ENCODE data around the gene ITSN1.

The ITSN1 gene

DNA sequence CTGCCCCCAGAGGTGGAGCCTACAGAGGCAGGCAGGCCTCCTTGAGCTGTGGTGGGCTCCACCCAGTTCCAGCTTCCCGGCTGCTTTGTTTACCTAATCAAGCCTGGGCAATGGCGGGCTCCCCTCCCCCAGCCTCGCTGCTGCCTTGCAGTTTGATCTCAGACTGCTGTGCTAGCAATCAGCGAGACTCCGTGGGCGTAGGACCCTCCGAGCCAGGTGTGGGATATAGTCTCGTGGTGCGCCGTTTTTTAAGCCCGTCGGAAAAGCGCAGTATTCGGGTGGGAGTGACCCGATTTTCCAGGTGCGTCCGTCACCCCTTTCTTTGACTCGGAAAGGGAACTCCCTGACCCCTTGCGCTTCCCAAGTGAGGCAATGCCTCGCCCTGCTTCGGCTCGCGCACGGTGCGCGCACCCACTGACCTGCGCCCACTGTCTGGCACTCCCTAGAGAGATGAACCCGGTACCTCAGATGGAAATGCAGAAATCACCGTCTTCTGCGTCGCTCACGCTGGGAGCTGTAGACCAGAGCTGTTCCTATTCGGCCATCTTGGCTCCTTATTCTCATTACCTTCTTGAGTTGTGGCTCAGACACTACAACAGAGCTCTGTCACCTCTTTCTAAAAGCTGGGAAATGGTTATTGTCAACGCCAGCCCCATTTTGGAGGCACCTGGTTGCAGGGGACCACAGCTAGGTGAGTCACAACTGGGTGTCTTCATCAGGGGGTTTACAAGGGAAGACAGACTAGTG, 288.9 kb downstream of the ITSN1 start:
- DNase-seq (ENCODE audit: low read depth in 2 of 2), result peak; percentile 54 to 60

DNA sequence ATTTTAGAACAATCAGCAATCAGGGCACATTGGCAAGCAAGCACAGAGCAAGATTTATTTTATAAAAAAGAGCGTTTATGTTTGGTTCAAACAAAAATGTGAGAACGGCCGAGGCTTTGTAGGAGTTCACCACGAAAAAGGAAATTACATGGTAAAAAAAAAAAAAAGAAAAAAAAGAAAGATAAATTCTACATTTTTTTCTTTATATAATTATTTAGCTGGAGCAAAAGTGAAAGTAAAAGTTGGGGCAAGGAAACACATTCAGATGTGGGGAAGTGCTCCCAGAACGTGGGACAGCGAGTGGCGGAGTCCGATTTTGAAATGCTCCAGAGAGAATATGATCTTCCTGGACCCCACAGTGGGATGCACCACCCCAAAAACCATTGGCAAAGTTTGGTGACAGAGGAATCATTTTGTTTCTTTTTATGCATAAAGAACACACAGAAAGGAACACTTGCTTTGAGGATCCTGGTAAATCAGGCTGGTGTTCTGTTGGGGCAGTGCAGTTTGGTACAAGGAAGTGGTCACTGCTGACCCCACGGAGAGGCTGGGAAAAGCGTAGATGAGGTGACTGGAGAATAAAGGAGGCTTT, 289.6 kb downstream of the ITSN1 start:
- DNase-seq (ENCODE audit: low read depth in 2 of 2), result no peak

DNA sequence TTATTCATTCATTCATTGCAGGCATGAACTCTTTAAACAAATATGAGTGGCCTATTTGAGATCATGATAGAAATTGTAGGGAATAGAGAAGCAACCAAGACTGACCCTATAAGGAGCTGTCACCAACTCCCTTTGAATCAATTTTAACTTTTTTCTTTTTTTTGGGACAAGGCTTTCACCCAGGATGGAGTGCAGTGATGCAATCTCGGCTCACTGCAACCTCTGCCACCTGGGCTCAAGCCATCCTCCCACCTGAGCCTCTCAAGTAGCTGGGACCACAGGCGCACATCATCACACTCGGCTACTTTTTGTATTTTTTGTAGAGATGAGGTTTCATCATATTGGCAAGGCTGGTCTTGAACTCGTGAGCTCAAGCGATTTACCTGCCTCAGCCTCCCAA, 290.4 kb downstream of the ITSN1 start:
- DNase-seq (ENCODE audit: low read depth in 2 of 2), result no peak

DNA sequence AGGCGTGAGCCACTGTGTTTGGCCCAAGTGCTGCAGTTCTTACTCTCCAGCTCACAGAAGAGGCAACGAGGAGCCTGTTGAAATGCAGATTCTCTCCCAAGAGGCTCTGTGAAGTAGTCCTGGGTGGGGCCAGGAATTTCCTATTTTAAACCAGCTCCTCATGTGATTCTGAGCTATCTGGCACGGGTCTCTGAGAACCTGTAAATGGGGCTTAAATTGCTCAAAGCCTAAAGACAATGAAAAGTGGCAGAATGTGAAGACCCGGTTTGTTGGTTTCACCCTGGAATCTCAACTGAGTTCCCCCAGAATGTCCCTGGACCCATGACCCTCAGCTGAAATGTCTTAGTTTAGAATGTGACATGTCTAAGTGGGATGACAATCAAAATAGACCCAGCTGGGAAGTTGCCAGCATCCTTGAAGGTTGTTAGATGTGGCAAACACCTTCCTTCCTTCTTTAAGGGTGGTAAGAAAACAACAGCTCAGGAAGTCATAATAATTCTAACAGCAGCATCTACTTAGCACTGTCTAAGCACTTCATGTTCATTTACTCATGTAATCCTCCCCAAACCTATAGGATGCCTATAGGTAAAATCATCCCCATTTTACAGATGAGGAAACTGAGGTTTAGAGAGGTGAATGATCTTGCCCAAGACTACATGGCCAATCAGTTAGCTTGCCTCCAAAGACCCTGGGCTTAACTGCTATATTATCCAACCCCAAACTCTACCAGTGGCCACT, 294.2 kb downstream of the ITSN1 start:
- no peak for DNase-seq (ENCODE audit: low read depth in 2 of 2)

DNA sequence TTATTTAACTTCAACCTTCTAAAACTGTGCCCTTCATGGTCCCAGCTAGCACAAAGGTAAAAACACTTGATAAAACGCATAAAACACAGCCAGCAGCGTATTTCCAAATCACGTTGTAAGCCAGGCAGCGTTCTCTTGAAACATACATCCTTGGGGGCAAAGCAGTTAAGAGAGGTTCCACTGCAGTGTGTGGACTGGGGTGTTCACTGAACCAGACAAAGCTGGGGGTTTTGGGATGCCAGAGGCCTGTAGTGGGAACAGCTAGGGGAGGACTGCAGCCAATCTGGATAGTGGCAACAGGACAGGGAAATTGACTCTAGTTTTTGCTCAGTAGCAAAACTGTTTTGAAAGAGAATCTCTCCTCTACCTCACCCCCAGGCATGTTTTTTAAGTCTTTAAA, 294.8 kb downstream of the ITSN1 start:
- no peak for DNase-seq (ENCODE audit: low read depth in 2 of 2)

DNA sequence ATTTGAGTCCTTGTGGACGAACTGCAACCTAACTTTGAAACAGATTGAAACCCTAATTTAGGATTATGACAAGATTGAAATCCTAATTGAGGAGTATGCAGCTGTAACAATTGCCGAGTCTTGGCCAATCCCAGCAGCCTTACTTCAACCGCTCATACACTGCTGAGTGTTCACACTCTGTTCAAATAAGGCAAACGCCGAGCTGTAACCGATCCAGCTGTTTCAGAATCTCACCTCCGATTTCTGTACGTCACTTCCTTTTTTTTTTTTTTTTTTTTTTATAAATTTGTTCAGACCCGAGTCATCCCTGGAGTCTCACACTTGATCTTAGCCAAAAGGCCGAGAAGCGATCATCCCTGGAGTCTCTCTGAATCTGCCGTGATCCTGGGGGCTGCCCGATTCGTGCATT, 295.6 kb downstream of the ITSN1 start:
- DNase-seq (ENCODE audit: low read depth in 2 of 2), result no peak

DNA sequence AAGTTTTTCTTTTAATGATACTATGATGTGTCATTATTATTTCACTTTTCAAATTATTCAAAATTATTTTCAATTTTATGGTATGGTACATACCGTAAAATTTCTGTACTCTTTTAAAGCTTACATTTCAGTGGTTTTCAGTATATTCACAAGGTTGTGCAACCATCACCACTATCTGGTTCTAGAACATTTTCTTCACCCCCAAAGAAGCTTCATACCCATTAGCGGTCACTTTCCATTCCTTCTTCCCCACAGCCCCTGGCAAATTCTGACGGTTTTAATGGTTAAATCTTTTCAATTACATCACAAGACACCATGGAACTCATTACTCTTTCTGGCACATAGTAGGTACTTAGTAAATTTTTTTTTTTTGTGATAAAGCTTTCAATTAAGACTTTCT, 296.1 kb downstream of the ITSN1 start:
- DNase-seq (ENCODE audit: low read depth in 2 of 2), result no peak

DNA sequence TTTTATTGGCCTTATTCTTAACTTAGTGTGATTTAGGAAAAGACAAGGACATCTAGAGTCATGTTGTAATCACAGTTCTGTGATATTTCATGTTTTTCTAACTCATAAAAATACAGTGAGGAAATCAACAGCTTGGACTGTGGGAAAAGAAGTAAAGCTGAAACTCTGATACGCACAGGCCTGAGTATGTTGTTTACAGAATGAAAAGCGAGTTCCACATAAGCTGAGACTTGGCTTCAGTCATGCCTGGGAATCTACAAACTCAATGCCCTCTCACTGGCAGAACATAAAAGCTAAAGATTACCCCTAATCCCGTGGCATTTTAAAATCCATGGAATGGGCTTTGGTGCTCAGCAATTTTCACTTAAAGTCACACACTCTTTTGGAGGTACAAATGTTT, 296.9 kb downstream of the ITSN1 start:
- no peak for DNase-seq (ENCODE audit: low read depth in 2 of 2)

DNA sequence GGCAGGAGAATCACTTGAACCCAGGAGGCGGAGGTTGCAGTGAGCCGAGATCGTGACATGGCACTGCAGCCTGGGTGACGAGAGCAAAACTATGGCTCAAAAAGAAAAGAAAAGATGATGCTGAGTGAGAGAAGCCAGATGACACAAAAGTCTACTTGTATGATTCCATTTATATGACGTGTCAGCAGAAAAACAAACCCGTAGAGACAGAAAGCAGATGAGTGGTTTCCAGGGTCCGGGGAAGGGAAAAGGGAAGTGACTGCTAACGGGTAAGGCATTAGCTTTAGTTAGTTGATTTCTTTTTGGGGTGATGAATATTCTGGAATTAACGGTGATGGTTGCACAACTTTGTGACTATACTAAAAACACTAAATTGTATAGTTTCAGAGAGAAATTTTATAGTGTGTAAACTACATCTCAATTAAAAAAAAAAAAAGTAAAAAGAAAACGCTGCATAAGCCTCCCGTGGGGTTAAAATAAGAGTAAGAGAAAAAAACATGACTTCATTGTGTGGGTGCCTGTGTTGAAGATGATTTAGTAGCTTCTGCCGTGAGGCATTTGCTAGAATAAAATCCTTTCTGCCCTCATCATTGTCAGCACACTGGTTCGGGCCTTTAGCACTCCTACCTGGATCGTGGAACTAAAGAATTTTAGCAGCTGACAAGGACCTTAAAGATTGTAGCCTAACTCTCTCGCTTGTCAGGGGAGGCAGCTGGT, 298.0 kb downstream of the ITSN1 start:
- DNase-seq (ENCODE audit: low read depth in 2 of 2), result no peak

DNA sequence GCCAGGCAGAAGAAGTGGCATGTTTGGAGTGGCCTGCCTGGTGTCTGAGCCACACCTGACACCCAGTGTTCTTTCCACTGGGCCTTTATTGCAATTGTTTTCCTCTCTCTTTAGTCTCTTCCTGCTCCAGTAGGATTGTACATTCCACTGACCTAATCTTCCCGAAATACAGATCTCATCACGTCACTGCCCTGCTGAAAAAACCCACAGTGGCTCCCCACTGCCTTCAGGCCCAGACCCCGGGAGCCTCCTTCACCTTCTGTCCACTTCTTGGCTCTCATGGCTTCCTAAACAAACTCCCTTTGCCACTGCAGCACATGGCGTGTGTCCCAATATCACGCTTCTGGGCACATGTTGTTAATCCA, 298.6 kb downstream of the ITSN1 start:
- DNase-seq (ENCODE audit: low read depth in 2 of 2), result no peak

DNA sequence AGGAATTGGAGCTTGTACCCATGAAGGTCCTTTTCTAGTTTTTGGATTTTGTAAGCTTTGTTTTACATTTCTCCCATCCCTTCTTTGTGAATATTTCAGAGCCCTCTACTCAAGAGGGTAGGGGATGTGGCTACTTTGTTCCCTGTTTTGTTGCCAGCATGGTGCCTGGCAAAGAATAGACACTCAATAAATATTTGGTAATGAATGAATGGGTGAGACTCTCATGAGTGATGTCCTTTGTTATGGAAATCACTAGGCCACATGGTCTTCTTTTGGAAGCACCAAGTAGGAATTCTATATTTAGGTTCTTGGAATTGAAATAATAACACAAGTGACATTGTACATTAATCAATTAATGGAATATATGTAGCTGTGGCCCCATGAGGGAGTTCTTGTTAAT, 300.1 kb downstream of the ITSN1 start:
- DNase-seq (ENCODE audit: low read depth in 2 of 2), result no peak

DNA sequence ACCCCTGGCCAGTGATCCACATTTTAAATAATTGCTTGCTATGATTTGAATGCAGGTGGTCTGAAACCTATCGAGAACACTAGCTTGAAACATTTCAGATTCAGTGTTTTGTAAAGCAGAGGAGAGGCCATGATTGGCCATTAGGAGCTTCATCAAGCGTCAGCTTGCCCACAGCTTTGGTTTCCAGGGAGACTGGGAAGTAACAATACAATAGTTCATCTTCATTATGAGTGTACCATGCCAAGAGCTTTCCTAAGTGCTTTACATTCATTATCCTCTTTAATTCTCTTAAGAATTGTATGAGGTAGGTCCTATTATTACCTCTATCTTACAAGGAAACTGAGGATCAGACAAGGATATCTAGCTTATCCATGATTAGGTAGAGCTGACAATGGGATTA, 301.0 kb downstream of the ITSN1 start:
- no peak for DNase-seq (ENCODE audit: low read depth in 2 of 2)

DNA sequence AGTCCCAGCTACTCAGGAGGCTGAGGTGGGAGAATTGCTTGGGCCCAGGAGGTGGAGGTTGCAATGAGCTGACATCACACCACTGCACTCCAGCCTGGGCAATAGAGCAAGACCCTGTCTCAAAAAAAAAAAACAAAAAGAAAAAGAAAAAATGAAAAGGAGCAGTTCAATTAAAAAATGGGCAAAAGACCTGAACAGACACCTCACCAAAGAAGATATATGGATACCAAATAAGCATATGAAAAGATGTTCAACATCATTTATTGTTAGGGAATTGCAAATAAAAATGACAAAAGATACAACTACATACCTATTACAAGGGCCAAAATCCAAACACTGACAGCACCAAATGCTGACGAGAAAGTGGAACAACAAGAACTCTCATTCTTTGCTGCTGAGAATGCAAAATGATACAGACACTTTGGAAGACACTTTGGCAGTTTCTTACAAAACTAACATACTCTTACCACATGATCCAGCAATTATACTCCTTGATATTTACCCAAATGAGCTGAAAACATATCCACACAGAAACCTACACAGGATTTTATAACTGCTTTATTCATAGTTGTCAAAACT, 302.0 kb downstream of the ITSN1 start:
- no peak for DNase-seq (ENCODE audit: low read depth in 2 of 2)

DNA sequence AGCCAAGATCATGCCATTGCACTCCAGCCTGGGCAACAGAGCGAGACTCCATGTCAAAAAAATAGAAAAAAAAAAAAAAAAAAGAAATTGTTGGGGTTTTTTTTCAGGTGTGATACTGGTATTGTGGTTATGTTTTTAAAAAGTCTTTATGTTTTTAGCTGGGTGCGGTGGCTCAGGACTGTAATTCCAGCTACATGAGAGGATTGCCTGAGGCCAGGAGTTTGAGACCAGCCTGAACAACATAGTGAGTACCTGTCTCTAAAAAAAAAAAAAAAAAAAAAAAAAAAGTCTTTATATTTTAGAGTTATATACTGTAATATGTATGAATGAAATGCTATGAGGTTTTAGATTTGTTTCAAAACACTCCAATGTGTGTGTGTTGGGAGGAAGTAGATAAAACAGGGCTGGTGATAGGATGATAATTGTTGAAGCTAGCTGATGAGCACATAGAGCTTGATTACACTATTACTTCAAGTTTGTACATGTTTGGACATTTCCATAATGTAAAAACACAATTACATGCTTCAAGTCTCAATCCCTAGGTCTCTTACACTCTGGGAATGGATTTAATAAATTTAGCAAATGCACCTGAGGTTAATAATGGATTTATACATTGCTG, 303.5 kb downstream of the ITSN1 start:
- no peak for DNase-seq (ENCODE audit: low read depth in 2 of 2)

DNA sequence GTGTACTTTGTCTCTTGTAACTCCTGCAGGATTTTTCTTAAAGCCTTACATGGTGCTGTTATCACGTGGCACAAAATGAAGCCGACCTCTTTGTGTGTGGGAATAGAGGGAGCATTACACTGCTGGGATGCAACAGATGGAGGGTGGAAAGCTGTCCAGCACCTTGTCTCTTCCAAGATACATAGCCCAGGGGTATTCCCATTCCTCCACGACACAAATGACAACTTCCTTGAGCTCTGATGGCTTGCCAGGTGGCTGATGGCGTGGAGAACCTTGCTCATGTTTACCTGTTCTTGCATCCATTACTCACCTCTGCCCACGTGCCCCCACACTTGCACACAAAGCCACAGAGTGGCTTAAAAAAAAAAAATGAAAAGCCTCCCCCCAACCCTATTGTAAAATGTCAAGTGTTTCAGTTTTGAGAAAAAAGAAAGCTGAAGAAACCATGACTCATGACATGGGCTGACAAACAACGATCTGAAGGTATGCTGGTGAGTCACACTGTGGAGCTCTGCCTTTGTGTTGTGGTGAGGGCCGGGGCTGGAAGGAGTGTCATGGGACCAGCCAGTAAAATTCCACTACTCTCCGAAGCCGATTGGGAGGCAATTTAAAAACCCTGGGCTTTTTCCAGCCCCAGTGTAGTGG, 305.3 kb downstream of the ITSN1 start:
- peak; percentile 80 to 81 for DNase-seq (ENCODE audit: low read depth in 2 of 2)

DNA sequence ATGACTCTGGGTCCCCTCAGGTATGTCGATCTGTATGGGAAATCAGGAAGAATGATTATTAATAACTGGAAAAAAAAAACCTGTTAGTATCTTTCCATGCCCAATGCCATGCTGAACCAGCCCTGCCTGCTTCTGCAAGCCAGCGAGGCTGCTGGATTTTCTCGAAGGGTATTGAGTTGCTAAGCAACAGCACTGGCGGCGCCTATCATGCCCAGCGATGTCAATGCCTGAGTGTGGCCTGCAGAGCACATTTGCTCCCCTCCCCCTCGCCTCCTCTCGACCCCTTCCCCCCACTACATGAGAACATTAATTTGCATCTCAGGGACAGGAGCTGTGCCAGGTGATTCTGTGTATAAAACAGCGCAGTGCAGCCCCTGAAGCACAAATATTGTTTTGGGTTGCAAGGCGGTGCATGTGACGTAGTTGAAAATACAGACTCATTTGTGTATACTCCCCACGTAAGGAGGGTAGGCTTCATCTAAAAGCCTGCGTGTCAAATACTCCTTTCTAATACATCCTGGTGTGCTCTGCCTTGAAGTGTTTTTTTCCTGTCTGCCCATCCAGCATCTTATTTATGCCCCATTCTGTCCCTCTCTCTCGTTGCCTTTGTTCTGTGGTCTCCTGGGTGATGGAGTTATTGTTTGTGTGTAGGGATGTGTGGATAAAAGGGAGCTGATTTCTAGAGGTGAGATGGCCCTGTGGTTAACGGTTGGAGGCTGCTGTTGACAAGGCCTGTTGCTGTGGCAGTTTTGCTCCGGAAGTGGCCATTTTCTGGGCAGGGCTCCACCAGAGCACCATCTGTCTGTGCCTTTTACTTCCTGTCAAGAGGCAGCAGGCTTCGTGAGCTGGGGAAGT, 306.0 kb downstream of the ITSN1 start:
- DNase-seq (ENCODE audit: low read depth in 2 of 2), result peak; percentile 69 to 72

DNA sequence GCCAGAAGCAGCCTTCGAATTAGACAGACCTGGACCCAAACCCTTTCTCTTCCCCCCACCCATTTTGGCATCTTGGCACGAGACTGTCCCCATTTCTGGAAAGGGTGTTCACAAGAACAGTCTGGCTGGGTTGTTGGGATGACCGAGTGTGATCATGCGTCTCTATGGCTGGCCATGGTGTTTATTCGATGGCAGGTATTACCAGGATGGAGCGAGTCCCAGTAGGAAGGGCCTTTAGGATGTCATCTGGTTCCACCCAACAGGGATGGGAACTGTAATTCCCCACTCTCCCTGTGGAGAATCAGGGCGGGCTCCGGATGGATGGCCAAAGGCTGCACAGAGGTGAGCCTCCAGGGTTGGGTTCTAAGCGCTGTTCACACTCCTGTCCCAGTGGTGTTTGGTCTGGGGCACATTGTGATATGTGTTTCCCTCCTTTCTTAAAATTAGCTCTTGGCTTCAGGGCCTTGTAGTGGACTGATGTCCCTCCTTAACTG, 306.7 kb downstream of the ITSN1 start:
- DNase-seq (ENCODE audit: low read depth in 2 of 2), result no peak
